ENCODE measurements around the gene CRIP3.

DNA sequence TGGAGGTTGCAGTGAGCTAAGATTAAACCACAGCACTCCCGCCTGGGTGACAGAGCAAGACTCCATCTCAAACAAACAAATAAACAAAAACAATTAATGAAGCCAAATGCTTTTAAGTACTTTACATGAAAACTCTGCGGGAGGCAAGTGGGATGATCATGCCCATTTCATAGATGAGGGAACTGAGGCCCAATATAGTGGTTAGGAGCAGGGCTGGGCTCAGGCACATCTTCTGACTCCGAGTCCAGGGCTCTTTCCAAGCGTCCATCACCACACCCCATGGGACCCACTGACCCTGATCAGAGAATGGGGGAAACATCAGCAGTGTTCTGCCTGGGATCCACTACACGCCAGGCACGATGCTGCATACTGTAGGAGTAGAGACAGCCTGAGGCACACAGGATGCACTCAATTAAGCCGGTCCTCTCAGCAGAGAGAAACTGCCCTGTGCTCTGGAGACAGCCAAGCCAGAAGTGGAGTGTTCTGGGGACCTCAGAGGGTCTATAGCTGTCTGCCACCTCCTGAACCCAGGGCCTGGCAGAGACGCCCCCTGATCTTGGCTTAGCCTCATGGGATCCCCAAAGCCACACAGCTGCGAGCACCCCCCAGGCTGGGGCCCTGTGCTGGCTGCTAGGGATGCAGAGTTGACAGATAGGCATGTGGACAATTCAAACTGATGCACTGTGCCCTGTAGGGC lies 51.8 kb downstream of the CRIP3 start:
- TF ChIP-seq, protein P1, sequence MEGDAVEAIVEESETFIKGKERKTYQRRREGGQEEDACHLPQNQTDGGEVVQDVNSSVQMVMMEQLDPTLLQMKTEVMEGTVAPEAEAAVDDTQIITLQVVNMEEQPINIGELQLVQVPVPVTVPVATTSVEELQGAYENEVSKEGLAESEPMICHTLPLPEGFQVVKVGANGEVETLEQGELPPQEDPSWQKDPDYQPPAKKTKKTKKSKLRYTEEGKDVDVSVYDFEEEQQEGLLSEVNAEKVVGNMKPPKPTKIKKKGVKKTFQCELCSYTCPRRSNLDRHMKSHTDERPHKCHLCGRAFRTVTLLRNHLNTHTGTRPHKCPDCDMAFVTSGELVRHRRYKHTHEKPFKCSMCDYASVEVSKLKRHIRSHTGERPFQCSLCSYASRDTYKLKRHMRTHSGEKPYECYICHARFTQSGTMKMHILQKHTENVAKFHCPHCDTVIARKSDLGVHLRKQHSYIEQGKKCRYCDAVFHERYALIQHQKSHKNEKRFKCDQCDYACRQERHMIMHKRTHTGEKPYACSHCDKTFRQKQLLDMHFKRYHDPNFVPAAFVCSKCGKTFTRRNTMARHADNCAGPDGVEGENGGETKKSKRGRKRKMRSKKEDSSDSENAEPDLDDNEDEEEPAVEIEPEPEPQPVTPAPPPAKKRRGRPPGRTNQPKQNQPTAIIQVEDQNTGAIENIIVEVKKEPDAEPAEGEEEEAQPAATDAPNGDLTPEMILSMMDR (IDR thresholded peaks at IDR 0.05; ENCODE audit: insufficient read depth, low read length, poor library complexity, severe bottlenecking), result no peak
- TF ChIP-seq EZH2phosphoT487 (conservative IDR thresholded peaks at IDR 0.05; ENCODE audit: low read length), result no peak

Measured in SU-DHL-6 (cell line).